ENCODE data around the gene GOLGA8M. TPM values are rescaled to one million over a fixed set of nuclear protein-coding genes. Genes with fewer than 3 reads are reported as not detected.
"Not testable (repeated sequence)": the region's sequence is repeated elsewhere in the genome, so short reads cannot be mapped to it uniquely, and the experiment has no call there.

The GOLGA8M gene
- total and polyA plus RNA-seq, 2 of the 8 experiments (the other 6 are each of a cell fraction or from before 2014, with no cell fraction given): not detected

- H3K4me2 ChIP-seq (ENCODE audit: insufficient read depth in 1 of 2, low read depth in 2 of 2, low read length in 2 of 2); H2BK20ac ChIP-seq (ENCODE audit: low read length); H3K23me2 ChIP-seq (ENCODE audit: low read depth, low read length); H2BK5ac ChIP-seq (ENCODE audit: low read depth, low read length); H3K56ac ChIP-seq (replicated peaks; ENCODE audit: insufficient read length, low read depth, low read length); H3K9me3 ChIP-seq (ENCODE audit: insufficient read depth in 2 of 2, low read depth in 1 of 2, low read length in 1 of 2); H4K5ac ChIP-seq (ENCODE audit: insufficient read length, low read depth, low read length); H4K8ac ChIP-seq (ENCODE audit: extremely low read depth, insufficient read depth, low read length); H3K27ac ChIP-seq (ENCODE audit: low read depth, low read length); H3K4ac ChIP-seq (replicated peaks; ENCODE audit: insufficient read length, low read depth, low read length); H2AK5ac ChIP-seq (ENCODE audit: low read depth, low read length); H3K27me3 ChIP-seq (replicated peaks in 1 of 4; ENCODE audit: control insufficient read depth in 3 of 4, extremely low read depth in 1 of 4, insufficient read depth in 3 of 4, low read length in 3 of 4); H3K23ac ChIP-seq (ENCODE audit: insufficient read length); H3K4me1 ChIP-seq (replicated peaks in 1 of 4; ENCODE audit: control insufficient read depth in 3 of 4, insufficient read depth in 4 of 4, low read length in 3 of 4); H3K18ac ChIP-seq (ENCODE audit: extremely low read depth, low read length); H2BK12ac ChIP-seq (ENCODE audit: low read depth, low read length); FAIRE-seq; H2BK15ac ChIP-seq (ENCODE audit: low read length); H3K9ac ChIP-seq (replicated peaks in 1 of 4; ENCODE audit: extremely low read depth in 1 of 4, low read depth in 3 of 4, low read length in 3 of 4); H3K79me1 ChIP-seq (ENCODE audit: low read depth, low read length); H2AFZ ChIP-seq (ENCODE audit: low read length); H2BK120ac ChIP-seq (replicated peaks; ENCODE audit: low read depth, low read length); DNase-seq (ENCODE audit: low read depth in 1 of 2, low spot score in 2 of 2); H3K14ac ChIP-seq (ENCODE audit: insufficient read length); H3K36me3 ChIP-seq (ENCODE audit: control insufficient read depth in 2 of 4, insufficient read depth in 4 of 4, low read length in 3 of 4); H4K91ac ChIP-seq (replicated peaks; ENCODE audit: insufficient read length, low read length); H3K4me3 ChIP-seq (ENCODE audit: extremely low read depth in 1 of 4, insufficient read depth in 2 of 4, low read depth in 3 of 4, low read length in 4 of 4); H3K79me2 ChIP-seq (ENCODE audit: control insufficient read depth in 1 of 2, insufficient read depth in 2 of 2, low read length in 2 of 2); CTCF ChIA-PET (ENCODE audit: partially characterized antibody); POLR2A ChIA-PET (ENCODE audit: partially characterized antibody); H4K20me1 ChIP-seq (replicated peaks in 1 of 2; ENCODE audit: control insufficient read depth in 1 of 2, insufficient read depth in 2 of 2, low read length in 2 of 2): not testable (repeated sequence)
- WGBS, 2 experiments (ENCODE audit: extremely low coverage in 1 of 2, insufficient coverage in 1 of 2, insufficient read length in 1 of 2, insufficient replicate concordance in 2 of 2, low coverage in 1 of 2, low lambda C conversion rate in 2 of 2, missing lambda C conversion rate in 1 of 2): 80% methylated on average over 6 of the region's 6 CpGs; no CpG with 5 or more reads in 1 of the 2 experiments
Measured at GRCh38 chr15:28742890-28743289, 30.7 kb upstream of the GOLGA8M start.

DNA sequence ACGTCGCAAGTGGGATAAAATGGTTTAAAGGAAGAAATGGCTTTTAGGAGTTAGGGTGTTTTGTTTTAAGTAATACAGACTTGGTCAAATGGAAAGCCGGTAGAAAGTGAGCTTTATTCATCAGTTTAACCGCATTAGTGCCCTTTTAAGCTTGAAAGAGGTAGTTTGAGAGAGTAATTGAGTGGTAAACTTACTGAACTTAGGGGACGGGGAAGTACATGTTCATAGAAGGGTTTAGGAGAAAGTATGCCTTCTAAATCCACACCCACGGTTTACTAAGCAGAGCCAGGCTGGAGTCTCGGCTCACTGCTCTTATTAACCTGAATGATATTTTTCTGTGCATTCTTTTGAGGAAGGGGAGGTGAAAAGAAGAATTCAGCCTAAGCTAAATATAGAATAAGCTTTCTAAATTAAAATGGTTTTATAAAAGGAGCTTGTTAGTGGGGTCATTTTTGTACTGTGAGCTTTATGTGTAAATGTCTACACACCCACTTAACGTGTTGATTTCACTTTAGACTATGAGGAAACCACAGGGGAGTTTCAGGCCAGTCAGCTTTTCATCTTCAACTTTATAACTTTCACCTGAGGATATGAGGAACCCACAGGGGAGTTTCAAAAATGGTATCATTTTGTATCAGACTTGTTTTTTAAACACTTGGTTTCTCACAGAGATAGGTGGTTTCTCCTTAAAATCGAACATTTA is 26.5 kb upstream of the GOLGA8M start:
- H3K9me3 ChIP-seq (ENCODE audit: insufficient read depth in 2 of 2, low read depth in 1 of 2, low read length in 1 of 2); H3K4me2 ChIP-seq (ENCODE audit: insufficient read depth in 1 of 2, low read depth in 2 of 2, low read length in 2 of 2): not testable (repeated sequence)

More for the DNA sequence above, 26.5 kb upstream of the GOLGA8M start:
- H3K27me3 ChIP-seq (replicated peaks in 1 of 4; ENCODE audit: control insufficient read depth in 3 of 4, extremely low read depth in 1 of 4, insufficient read depth in 3 of 4, low read length in 3 of 4); H2BK15ac ChIP-seq (ENCODE audit: low read length); H2AFZ ChIP-seq (ENCODE audit: low read length); H3K4me1 ChIP-seq (replicated peaks in 1 of 4; ENCODE audit: control insufficient read depth in 3 of 4, insufficient read depth in 4 of 4, low read length in 3 of 4); H3K23ac ChIP-seq (ENCODE audit: insufficient read length); H2BK12ac ChIP-seq (ENCODE audit: low read depth, low read length); H3K56ac ChIP-seq (replicated peaks; ENCODE audit: insufficient read length, low read depth, low read length); H4K20me1 ChIP-seq (replicated peaks in 1 of 2; ENCODE audit: control insufficient read depth in 1 of 2, insufficient read depth in 2 of 2, low read length in 2 of 2); FAIRE-seq; H2BK20ac ChIP-seq (ENCODE audit: low read length); H3K14ac ChIP-seq (ENCODE audit: insufficient read length); H3K4ac ChIP-seq (replicated peaks; ENCODE audit: insufficient read length, low read depth, low read length); H3K36me3 ChIP-seq (ENCODE audit: control insufficient read depth in 2 of 4, insufficient read depth in 4 of 4, low read length in 3 of 4); H3K23me2 ChIP-seq (ENCODE audit: low read depth, low read length); H4K5ac ChIP-seq (ENCODE audit: insufficient read length, low read depth, low read length); H3K79me2 ChIP-seq (ENCODE audit: control insufficient read depth in 1 of 2, insufficient read depth in 2 of 2, low read length in 2 of 2); H4K8ac ChIP-seq (ENCODE audit: extremely low read depth, insufficient read depth, low read length); CTCF ChIA-PET (ENCODE audit: partially characterized antibody); H3K18ac ChIP-seq (ENCODE audit: extremely low read depth, low read length); H3K9ac ChIP-seq (replicated peaks in 1 of 4; ENCODE audit: extremely low read depth in 1 of 4, low read depth in 3 of 4, low read length in 3 of 4); H2BK120ac ChIP-seq (replicated peaks; ENCODE audit: low read depth, low read length); H3K27ac ChIP-seq (ENCODE audit: low read depth, low read length); DNase-seq (ENCODE audit: low read depth in 1 of 2, low spot score in 2 of 2); POLR2A ChIA-PET (ENCODE audit: partially characterized antibody); H4K91ac ChIP-seq (replicated peaks; ENCODE audit: insufficient read length, low read length); H2AK5ac ChIP-seq (ENCODE audit: low read depth, low read length); H2BK5ac ChIP-seq (ENCODE audit: low read depth, low read length); H3K79me1 ChIP-seq (ENCODE audit: low read depth, low read length): not testable (repeated sequence)
- 0 out of 8 replicates have a peak overlapping the region, but pooled peaks of 1 of the 4 experiments have one; percentile 32 for H3K4me3 ChIP-seq (ENCODE audit: extremely low read depth in 1 of 4, insufficient read depth in 2 of 4, low read depth in 3 of 4, low read length in 4 of 4)
- WGBS, 2 experiments (ENCODE audit: extremely low coverage in 1 of 2, insufficient coverage in 1 of 2, insufficient read length in 1 of 2, insufficient replicate concordance in 2 of 2, low coverage in 1 of 2, low lambda C conversion rate in 2 of 2, missing lambda C conversion rate in 1 of 2): 72% methylated on average over 6 of the region's 9 CpGs; no CpG with 5 or more reads in 1 of the 2 experiments

All from H1 (cell line).